ENCODE data around the gene GRM4.

- TF ChIP-seq CTCF (IDR thresholded peaks at IDR 0.05; ENCODE audit: low read depth, low read length, missing input control), result no peak
- no peak for TF ChIP-seq ATF3 (IDR thresholded peaks at IDR 0.05)
- no peak for TF ChIP-seq EGR1 (IDR thresholded peaks at IDR 0.05; ENCODE audit: low read depth in 2 of 2)
- TF ChIP-seq FOXA1 (IDR thresholded peaks at IDR 0.05), result no peak
- no peak for TF ChIP-seq ZBTB33 (IDR thresholded peaks at IDR 0.05)
- TF ChIP-seq YY1 (IDR thresholded peaks at IDR 0.05), result no peak
- no peak for TF ChIP-seq JUND (IDR thresholded peaks at IDR 0.05)
- no peak for TF ChIP-seq TAF1 (conservative IDR thresholded peaks at IDR 0.05)
- TF ChIP-seq REST (IDR thresholded peaks at IDR 0.05), result no peak
- no peak for TF ChIP-seq RXRA (IDR thresholded peaks at IDR 0.05)
- no peak for TF ChIP-seq GABPA (IDR thresholded peaks at IDR 0.05 in 1 of 2, conservative IDR thresholded peaks at IDR 0.05 in 1 of 2)
Measured at GRCh38 chr6:33976437-33977360, 169.2 kb downstream of the GRM4 start.
